ENCODE results near the gene DRD5.

Gene DRD5

GRCh38 chr4:9820343-9820742, 38.9 kb downstream of the DRD5 start:
- no peak for DNase-seq

GRCh38 chr4:9825049-9825448, 43.6 kb downstream of the DRD5 start:
- DNase-seq = no peak

GRCh38 chr4:9826551-9826950, 45.1 kb downstream of the DRD5 start:
- no peak for DNase-seq

- no peak for DNase-seq
Observed at GRCh38 chr4:9832640-9833039, 51.2 kb downstream of the DRD5 start.

GRCh38 chr4:9833421-9833820, 52.0 kb downstream of the DRD5 start:
- no peak for DNase-seq
